IMR-90 (cell line): ENCODE measurements around the gene TAGLN2. TPM values are rescaled to one million over a fixed set of nuclear protein-coding genes. Genes with fewer than 3 reads are reported as not detected.
A peak's percentile ranks its signal among the peaks of the same experiment; 100 is the strongest.

Source experiments
- MAFK ChIP-seq: IDR thresholded peaks from 2 replicates; pipeline ENCODE4 v1.6.1; 2012; ENCODE audit warnings: low read depth, low read length, improper control_type of control experiment
- MAZ ChIP-seq: IDR thresholded peaks from 2 replicates; pipeline ENCODE4 v1.6.1; 2012; ENCODE audit warnings: low read depth, mild to moderate bottlenecking, low read length, improper control_type of control experiment, moderate library complexity, borderline replicate concordance
- SMC3 ChIP-seq: fragments of 150-350 bp; IDR thresholded peaks from 2 replicates; pipeline ENCODE4 v1.6.1; 2016; ENCODE audit warnings: low read depth, mild to moderate bottlenecking, antibody characterized with exemption, low read length, moderate library complexity
- polyA plus RNA-seq, 3 experiments: library from polyadenylated mRNA; depleted of rRNA; stranded (reverse); fragments of >200 nt; gene quantifications; 2 replicates each; pipeline ENCODE4 v1.2.3, GENCODE V29; 2012; ENCODE audit warnings: low replicate concordance in 1 of 3
- total RNA-seq: library from RNA; depleted of rRNA; stranded (reverse); fragments of >200 nt; gene quantifications from 2 replicates; pipeline ENCODE4 v1.2.3, GENCODE V29; 2012

The TAGLN2 gene
- total and polyA plus RNA-seq, 2 of the 4 experiments (the other 2 are of a cell fraction): 440 to 634 TPM

DNA sequence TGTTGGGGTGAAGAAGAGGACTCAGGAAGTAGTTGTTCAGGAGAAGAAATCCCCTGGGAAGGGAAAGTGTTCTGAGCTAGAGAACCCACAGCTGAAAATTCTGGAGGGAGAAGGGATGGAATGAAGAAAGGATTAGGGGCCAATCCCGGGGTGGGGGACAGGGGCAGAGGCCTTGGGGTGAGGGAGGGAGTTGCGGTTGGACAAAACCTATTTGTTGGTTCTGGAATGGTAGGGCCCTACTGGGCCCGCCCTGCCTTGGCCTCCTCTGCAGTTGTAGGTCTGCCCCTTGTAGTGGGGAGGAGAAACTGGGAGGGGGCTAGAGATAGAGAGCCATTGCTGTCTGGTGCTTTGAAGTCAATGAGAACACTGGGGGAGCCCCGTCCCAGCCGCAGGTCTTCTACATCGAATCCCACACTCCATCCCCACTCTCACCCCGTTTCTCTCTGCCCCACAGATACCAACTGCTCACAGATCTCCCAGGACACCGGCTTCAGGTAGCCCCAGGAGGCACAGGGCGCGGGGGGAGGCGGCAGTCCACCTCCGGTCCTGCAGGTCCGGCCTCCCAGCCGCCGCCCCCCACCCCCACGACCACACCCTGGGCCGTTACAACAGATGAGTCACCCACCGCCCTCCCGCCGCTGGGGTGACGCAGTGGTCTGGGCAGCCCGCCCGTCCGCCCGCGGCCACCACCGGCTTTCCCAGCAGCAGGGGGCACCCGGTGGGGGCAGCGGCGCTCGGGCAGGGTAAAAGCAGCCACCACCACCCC is 1.1 kb downstream of the TAGLN2 start (continued):
- no peak for TF ChIP-seq SMC3
- no peak for TF ChIP-seq MAFK
- peak; percentile 98 for TF ChIP-seq MAZ
